ENCODE data around the gene MED26. TPM values are rescaled to one million over a fixed set of nuclear protein-coding genes. Genes with fewer than 3 reads are reported as not detected.

Gene MED26, protein sequence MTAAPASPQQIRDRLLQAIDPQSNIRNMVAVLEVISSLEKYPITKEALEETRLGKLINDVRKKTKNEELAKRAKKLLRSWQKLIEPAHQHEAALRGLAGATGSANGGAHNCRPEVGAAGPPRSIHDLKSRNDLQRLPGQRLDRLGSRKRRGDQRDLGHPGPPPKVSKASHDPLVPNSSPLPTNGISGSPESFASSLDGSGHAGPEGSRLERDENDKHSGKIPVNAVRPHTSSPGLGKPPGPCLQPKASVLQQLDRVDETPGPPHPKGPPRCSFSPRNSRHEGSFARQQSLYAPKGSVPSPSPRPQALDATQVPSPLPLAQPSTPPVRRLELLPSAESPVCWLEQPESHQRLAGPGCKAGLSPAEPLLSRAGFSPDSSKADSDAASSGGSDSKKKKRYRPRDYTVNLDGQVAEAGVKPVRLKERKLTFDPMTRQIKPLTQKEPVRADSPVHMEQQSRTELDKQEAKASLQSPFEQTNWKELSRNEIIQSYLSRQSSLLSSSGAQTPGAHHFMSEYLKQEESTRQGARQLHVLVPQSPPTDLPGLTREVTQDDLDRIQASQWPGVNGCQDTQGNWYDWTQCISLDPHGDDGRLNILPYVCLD
- total RNA-seq (10 to 100 TPM in 1 of 2 donors, 1 to 10 TPM in 1; 8.9 to 18.2 TPM), polyA plus RNA-seq (1 to 10 TPM; 7.0 to 7.4 TPM)
- long read RNA-seq, donor 1, transcript MED26-202 (1 exons, 3,871 nt): major isoform, 21 of 26 reads
- long read RNA-seq, donor 1, transcript MED26-201 (3 exons, 3,174 nt): minor isoform, 5 of 26 reads
- long read RNA-seq, donor 1, partial matches to known transcripts: 0 of 26 reads
- long read RNA-seq, donor 1, other reads (novel, unspliced or antisense): 0 of 26 reads
- long read RNA-seq, donor 2, transcript MED26-202 (1 exons, 3,871 nt): major isoform, 13 of 18 reads
- long read RNA-seq, donor 2, transcript MED26-201 (3 exons, 3,174 nt): minor isoform, 5 of 18 reads
- long read RNA-seq, donor 2, partial matches to known transcripts: 0 of 18 reads
- long read RNA-seq, donor 2, other reads (novel, unspliced or antisense): 0 of 18 reads
- long read RNA-seq, donor 3, transcript MED26-202 (1 exons, 3,871 nt): major isoform, 11 of 15 reads
- long read RNA-seq, donor 3, partial matches to known transcripts: 0 of 15 reads
- long read RNA-seq, donor 3, other reads (novel, unspliced or antisense): 0 of 15 reads
- long read RNA-seq, donor 4, transcript MED26-202 (1 exons, 3,871 nt): major isoform, 17 of 19 reads
- long read RNA-seq, donor 4, partial matches to known transcripts: 0 of 19 reads
- long read RNA-seq, donor 4, other reads (novel, unspliced or antisense): 0 of 19 reads
- long read RNA-seq, donor 5, transcript MED26-201 (3 exons, 3,174 nt): minor isoform, 6 of 32 reads
- long read RNA-seq, donor 5, transcript MED26-202 (1 exons, 3,871 nt): major isoform, 26 of 32 reads
- long read RNA-seq, donor 5, partial matches to known transcripts: 0 of 32 reads
- long read RNA-seq, donor 5, other reads (novel, unspliced or antisense): 0 of 32 reads

DNA sequence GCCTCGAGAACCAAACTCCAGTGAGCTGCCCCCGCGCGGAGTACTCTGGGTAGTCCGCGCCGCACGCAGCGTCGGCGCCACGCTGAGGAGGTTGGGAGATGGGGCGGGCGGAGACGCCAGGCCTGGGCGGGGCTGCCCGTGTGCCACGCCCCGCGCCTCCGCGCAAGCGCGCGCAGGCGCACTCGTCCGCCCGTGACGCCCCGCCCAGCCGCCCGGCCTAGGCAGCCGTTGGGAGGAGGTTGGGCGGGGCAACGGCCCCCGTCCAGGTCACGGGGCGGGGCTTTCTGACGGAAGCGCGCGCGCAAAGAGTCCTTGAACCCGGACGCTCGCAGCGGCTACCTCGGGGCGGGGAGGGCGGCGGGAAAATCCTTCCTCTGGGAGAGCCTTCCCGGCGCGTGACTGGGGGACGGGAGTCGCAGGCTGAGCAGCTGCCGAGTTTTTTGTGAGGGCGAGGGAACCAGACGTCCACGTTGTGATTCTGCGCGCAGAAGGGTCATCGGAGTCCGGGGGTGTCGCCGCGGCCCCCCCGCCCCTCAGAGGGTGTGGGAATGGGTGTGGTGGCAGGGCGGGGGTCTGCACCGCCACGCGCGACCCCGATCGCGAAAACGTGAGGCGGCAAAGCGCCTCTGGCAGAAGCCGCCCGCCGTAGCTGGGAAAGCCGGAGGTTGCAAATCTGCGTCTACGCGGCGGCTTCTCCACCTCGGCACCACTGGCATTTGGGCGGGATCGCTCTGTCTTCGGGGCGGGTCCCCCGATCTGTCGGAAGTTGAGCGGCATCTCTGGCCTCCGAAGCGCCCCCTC is at the start of gene MED26:
Gene MED26, minus strand, starts transcription at position 22 of the 801 bp plus-strand sequence. CDS start 261 bp downstream, outside the sequence.
- Histone ChIP-seq H3K9ac (ENCODE audit: insufficient read depth in 1 of 2, low read length in 2 of 2) (peak within 1 kb of the TSS; percentile 79 to 88), H3K36me3 (ENCODE audit: control insufficient read depth in 4 of 4, insufficient read depth in 4 of 4, low read length in 4 of 4) (peaks cover 0 to 13% (median 9%) of the 10 kb centered on the region in 4 donors), H3K9me3 (ENCODE audit: control insufficient read depth in 4 of 4, insufficient read depth in 3 of 4, low read length in 3 of 4) (peaks cover 0 to 2% (median 0%) of the 10 kb centered on the region in 4 donors), H3K27me3 (ENCODE audit: control insufficient read depth in 3 of 3, insufficient read depth in 3 of 3, low read length in 2 of 3) (no peaks in the 10 kb centered on the region), H3K4me1 (ENCODE audit: control insufficient read depth in 5 of 5, insufficient read depth in 5 of 5, low read length in 5 of 5) (peaks cover 7 to 24% (median 15%) of the 10 kb centered on the region in 5 donors), H3K4me3 (peak within 1 kb of the TSS; percentile 81), H3K27ac (ENCODE audit: low read depth in 1 of 2, low read length in 1 of 2) (peak within 1 kb of the TSS; percentile 86 to 96)
- TF ChIP-seq, protein P1, sequence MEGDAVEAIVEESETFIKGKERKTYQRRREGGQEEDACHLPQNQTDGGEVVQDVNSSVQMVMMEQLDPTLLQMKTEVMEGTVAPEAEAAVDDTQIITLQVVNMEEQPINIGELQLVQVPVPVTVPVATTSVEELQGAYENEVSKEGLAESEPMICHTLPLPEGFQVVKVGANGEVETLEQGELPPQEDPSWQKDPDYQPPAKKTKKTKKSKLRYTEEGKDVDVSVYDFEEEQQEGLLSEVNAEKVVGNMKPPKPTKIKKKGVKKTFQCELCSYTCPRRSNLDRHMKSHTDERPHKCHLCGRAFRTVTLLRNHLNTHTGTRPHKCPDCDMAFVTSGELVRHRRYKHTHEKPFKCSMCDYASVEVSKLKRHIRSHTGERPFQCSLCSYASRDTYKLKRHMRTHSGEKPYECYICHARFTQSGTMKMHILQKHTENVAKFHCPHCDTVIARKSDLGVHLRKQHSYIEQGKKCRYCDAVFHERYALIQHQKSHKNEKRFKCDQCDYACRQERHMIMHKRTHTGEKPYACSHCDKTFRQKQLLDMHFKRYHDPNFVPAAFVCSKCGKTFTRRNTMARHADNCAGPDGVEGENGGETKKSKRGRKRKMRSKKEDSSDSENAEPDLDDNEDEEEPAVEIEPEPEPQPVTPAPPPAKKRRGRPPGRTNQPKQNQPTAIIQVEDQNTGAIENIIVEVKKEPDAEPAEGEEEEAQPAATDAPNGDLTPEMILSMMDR (IDR thresholded peaks at IDR 0.05; ENCODE audit: control extremely low read depth, extremely low read depth): no peak
- DNase-seq (peak; percentile 96 to 97 (median 97)), ATAC-seq (ENCODE audit: insufficient read depth, low FRiP score) (peak; percentile 93)
- 0% methylated on average over 84 to 98 of the region's 98 CpGs for WGBS, 2 donors

DNA sequence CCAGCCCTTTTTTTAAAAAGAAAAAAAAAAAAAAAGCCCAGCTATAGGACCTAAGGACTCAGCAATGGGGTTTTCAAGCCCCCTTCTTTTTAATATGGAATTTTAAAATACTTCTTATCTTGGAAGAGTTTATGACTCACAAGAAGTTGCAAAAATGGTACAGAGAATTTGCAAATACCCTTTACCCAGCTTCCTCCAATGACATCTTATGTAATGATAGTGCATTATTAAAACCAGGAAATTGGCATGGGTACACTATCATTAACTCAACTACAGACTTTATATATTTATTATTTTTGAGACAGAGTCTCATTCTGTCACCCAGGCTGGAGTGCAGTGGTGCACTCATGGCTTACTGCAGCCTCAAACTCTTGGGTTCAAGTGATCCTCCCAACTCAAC is 49.1 kb upstream of the MED26 start:
- no peak for ATAC-seq (ENCODE audit: insufficient read depth, low FRiP score)
- TF ChIP-seq, protein P1 (IDR thresholded peaks at IDR 0.05; ENCODE audit: control extremely low read depth, extremely low read depth): no peak

More for the DNA sequence above, 49.1 kb upstream of the MED26 start:
- Histone ChIP-seq H3K36me3 (ENCODE audit: control insufficient read depth in 4 of 4, insufficient read depth in 4 of 4, low read length in 4 of 4) (peaks cover 0 to 10% (median 3%) of the 10 kb centered on the region in 4 donors), H3K27me3 (ENCODE audit: control insufficient read depth in 3 of 3, insufficient read depth in 3 of 3, low read length in 2 of 3) (no peaks in the 10 kb centered on the region), H3K27ac (ENCODE audit: low read depth in 1 of 2, low read length in 1 of 2) (no peak overlapping the region), H3K9me3 (ENCODE audit: control insufficient read depth in 4 of 4, insufficient read depth in 3 of 4, low read length in 3 of 4) (peaks cover 0 to 7% (median 2%) of the 10 kb centered on the region in 4 donors), H3K4me3 (no peak overlapping the region), H3K4me1 (ENCODE audit: control insufficient read depth in 5 of 5, insufficient read depth in 5 of 5, low read length in 5 of 5) (no peaks in the 10 kb centered on the region), H3K9ac (ENCODE audit: insufficient read depth in 1 of 2, low read length in 2 of 2) (no peak overlapping the region)
- no peak for DNase-seq
